Activated naive CD4-positive, alpha-beta T cell treated with anti-CD3 and anti-CD28 coated beads for 36 hours (primary cell): ENCODE results near the gene LIMS1. TPM values are rescaled to one million over a fixed set of nuclear protein-coding genes. Genes with fewer than 3 reads are reported as not detected.
"Not testable (repeated sequence)": the region's sequence is repeated elsewhere in the genome, so short reads cannot be mapped to it uniquely, and the experiment has no call there.

Experiments
- CTCF ChIA-PET: fragments of 350-600 bp; sonication (Branson Sonifier 250); formaldehyde crosslinking; loops from one replicate; lab custom pipeline; 2021; ENCODE audit warnings: antibody characterized with exemption; lab: Charles Lee
- DNase-seq: peaks from one replicate; pipeline ENCODE4 v3.0.0-alpha.2; 2020
- H3K27ac Mint-ChIP-seq: one replicate; pipeline ENCODE4 v1.8.0; 2021; ENCODE audit warnings: mild to moderate bottlenecking, mixed read lengths
- H3K27me3 Mint-ChIP-seq: one replicate; pipeline ENCODE4 v1.8.0; 2021; ENCODE audit warnings: low read depth, mixed read lengths
- H3K36me3 Mint-ChIP-seq: one replicate; pipeline ENCODE4 v1.8.0; 2021; ENCODE audit warnings: low read depth, mixed read lengths
- H3K4me1 Mint-ChIP-seq: one replicate; pipeline ENCODE4 v1.8.0; 2021; ENCODE audit warnings: low read depth, mixed read lengths
- H3K4me3 Mint-ChIP-seq: one replicate; pipeline ENCODE4 v1.8.0; 2021; ENCODE audit warnings: mild to moderate bottlenecking, moderate library complexity, mixed read lengths
- H3K9me3 Mint-ChIP-seq: one replicate; pipeline ENCODE4 v1.8.0; 2021; ENCODE audit warnings: mixed read lengths
- intact Hi-C: fragments of 100-400 bp; cut with micrococcal nuclease; formaldehyde crosslinking; loops from one replicate; pipeline ENCODE4 v1.15.1; 2023
- total RNA-seq, 2 experiments: library from RNA; stranded (reverse); gene quantifications; one replicate each; pipeline ENCODE4 v1.2.3, GENCODE V29; 2021

The LIMS1 gene
- total RNA-seq, 2 experiments from 2014 or later, result 43.8 to 47.1 TPM

- H3K4me1 Mint-ChIP-seq, H3K4me3 Mint-ChIP-seq, H3K9me3 Mint-ChIP-seq, H3K27ac Mint-ChIP-seq, CTCF ChIA-PET, H3K27me3 Mint-ChIP-seq, H3K36me3 Mint-ChIP-seq, DNase-seq, intact Hi-C loops: not testable (repeated sequence)
Measured at GRCh38 chr2:108678198-108678651, 144.0 kb downstream of the LIMS1 start.

GRCh38 chr2:108680805-108681204 is 146.5 kb downstream of the LIMS1 start:
- H3K9me3 Mint-ChIP-seq, H3K27me3 Mint-ChIP-seq: not testable (repeated sequence)

GRCh38 chr2:108688818-108689756 is 154.8 kb downstream of the LIMS1 start:
- H3K27me3 Mint-ChIP-seq, H3K36me3 Mint-ChIP-seq, H3K4me1 Mint-ChIP-seq, intact Hi-C loops, H3K9me3 Mint-ChIP-seq, H3K4me3 Mint-ChIP-seq, CTCF ChIA-PET, H3K27ac Mint-ChIP-seq, DNase-seq: not testable (repeated sequence)

More at GRCh38 chr2:108680805-108681204, 146.5 kb downstream of the LIMS1 start:
- H3K36me3 Mint-ChIP-seq, H3K4me3 Mint-ChIP-seq, intact Hi-C loops, DNase-seq, H3K4me1 Mint-ChIP-seq, H3K27ac Mint-ChIP-seq: not testable (repeated sequence)
- CTCF ChIA-PET, result interaction anchor here (0.6 kb wide), 1 partner anchor 44 kb away, joined by 6 read pairs; no protein-coding TSS in a partner anchor

GRCh38 chr2:108690001-108690400 is 155.7 kb downstream of the LIMS1 start:
- CTCF ChIA-PET, H3K4me1 Mint-ChIP-seq, H3K4me3 Mint-ChIP-seq, intact Hi-C loops, H3K36me3 Mint-ChIP-seq, H3K27ac Mint-ChIP-seq, H3K27me3 Mint-ChIP-seq, H3K9me3 Mint-ChIP-seq: not testable (repeated sequence)
- DNase-seq, result peak; percentile 15

- no peak for DNase-seq
- CTCF ChIA-PET, result no interaction called here
- no peaks in the 10 kb centered on the region for H3K4me1 Mint-ChIP-seq
- H3K9me3 Mint-ChIP-seq, result no peaks in the 10 kb centered on the region
- H3K4me3 Mint-ChIP-seq, result no peak overlapping the region
- intact Hi-C loops, result no loop called here
- no peaks in the 10 kb centered on the region for H3K27me3 Mint-ChIP-seq
- H3K27ac Mint-ChIP-seq, result no peak overlapping the region
- H3K36me3 Mint-ChIP-seq, result no peaks in the 10 kb centered on the region
Measured at GRCh38 chr2:108691447-108691846, 157.2 kb downstream of the LIMS1 start.

- intact Hi-C loops, result no loop called here
- no peaks in the 10 kb centered on the region for H3K9me3 Mint-ChIP-seq
- no peak overlapping the region for H3K27ac Mint-ChIP-seq
Measured at GRCh38 chr2:108701208-108701607, 166.9 kb downstream of the LIMS1 start.

GRCh38 chr2:108701806-108702205 is 167.5 kb downstream of the LIMS1 start:
- Mint-ChIP-seq H3K4me1 (no peaks in the 10 kb centered on the region), H3K36me3 (no peaks in the 10 kb centered on the region), H3K27ac (no peak overlapping the region), H3K4me3 (no peak overlapping the region), H3K9me3 (no peaks in the 10 kb centered on the region), H3K27me3 (no peaks in the 10 kb centered on the region)
- CTCF ChIA-PET, result no interaction called here
- intact Hi-C loops, result no loop called here
- no peak for DNase-seq

More at GRCh38 chr2:108701208-108701607, 166.9 kb downstream of the LIMS1 start:
- no peaks in the 10 kb centered on the region for H3K27me3 Mint-ChIP-seq
- H3K4me1 Mint-ChIP-seq, result no peaks in the 10 kb centered on the region
- DNase-seq, result no peak
- H3K36me3 Mint-ChIP-seq, result no peaks in the 10 kb centered on the region
- H3K4me3 Mint-ChIP-seq, result no peak overlapping the region
- CTCF ChIA-PET, result no interaction called here

- no peak overlapping the region for H3K4me3 Mint-ChIP-seq
- no peaks in the 10 kb centered on the region for H3K36me3 Mint-ChIP-seq
- H3K27ac Mint-ChIP-seq, result no peak overlapping the region
- intact Hi-C loops, result no loop called here
- no peak for DNase-seq
- H3K4me1 Mint-ChIP-seq, result no peaks in the 10 kb centered on the region
- H3K27me3 Mint-ChIP-seq, result no peaks in the 10 kb centered on the region
- peaks cover 5% of the 10 kb centered on the region for H3K9me3 Mint-ChIP-seq
- CTCF ChIA-PET, result no interaction called here
Measured at GRCh38 chr2:108704871-108705270, 170.6 kb downstream of the LIMS1 start.

GRCh38 chr2:108707300-108707699 is 173.0 kb downstream of the LIMS1 start:
- Mint-ChIP-seq H3K9me3 (peaks cover 5% of the 10 kb centered on the region), H3K27ac (no peak overlapping the region), H3K4me3 (no peak overlapping the region), H3K36me3 (no peaks in the 10 kb centered on the region), H3K27me3 (no peaks in the 10 kb centered on the region), H3K4me1 (no peaks in the 10 kb centered on the region)
- CTCF ChIA-PET, result interaction anchor here (0.6 kb wide), 1 partner anchor 113 kb away, joined by 3 read pairs; no protein-coding TSS in a partner anchor
- DNase-seq, result no peak
- intact Hi-C loops, result no loop called here

GRCh38 chr2:108716971-108717370 is 182.7 kb downstream of the LIMS1 start:
- H3K4me1 Mint-ChIP-seq, DNase-seq, H3K4me3 Mint-ChIP-seq, CTCF ChIA-PET, H3K27me3 Mint-ChIP-seq, H3K36me3 Mint-ChIP-seq, H3K27ac Mint-ChIP-seq, H3K9me3 Mint-ChIP-seq: not testable (repeated sequence)
- intact Hi-C loops, result loop anchor here (5.0 to 10.0 kb wide), 4 partner anchors 95 to 898 kb away; partner anchors contain the start of genes EDAR, GCC2, SEPTIN10 and SOWAHC

- peak; percentile 95 for DNase-seq
Measured at GRCh38 chr2:108719149-108720044, 185.1 kb downstream of the LIMS1 start, which contains the start of gene RANBP2. TSS of gene RANBP2 (plus strand) at chr2:108719482. CDS start at chr2:108719607, 125 bp downstream.

GRCh38 chr2:108726048-108726447 is 191.8 kb downstream of the LIMS1 start:
- H3K36me3 Mint-ChIP-seq, H3K4me3 Mint-ChIP-seq, H3K27me3 Mint-ChIP-seq, H3K27ac Mint-ChIP-seq, H3K9me3 Mint-ChIP-seq, DNase-seq, CTCF ChIA-PET, intact Hi-C loops: not testable (repeated sequence)
- peaks cover 48% of the 10 kb centered on the region for H3K4me1 Mint-ChIP-seq

More at GRCh38 chr2:108719149-108720044, 185.1 kb downstream of the LIMS1 start, which contains the start of gene RANBP2:
- peaks cover 2% of the 10 kb centered on the region for H3K36me3 Mint-ChIP-seq
- CTCF ChIA-PET, result interaction anchor here (0.7 kb wide), 1 partner anchor 100 kb away, joined by 4 read pairs; no protein-coding TSS in a partner anchor
- H3K4me3 Mint-ChIP-seq, result peak within 1 kb of the TSS; percentile 95
- intact Hi-C loops, result loop anchor here (1.0 to 10.0 kb wide), 7 partner anchors 67 to 895 kb away; partner anchors contain the start of genes CCDC138, EDAR, GCC2 and LIMS1
- no peaks in the 10 kb centered on the region for H3K27me3 Mint-ChIP-seq
- peak within 1 kb of the TSS; percentile 97 for H3K27ac Mint-ChIP-seq
- no peaks in the 10 kb centered on the region for H3K9me3 Mint-ChIP-seq
- H3K4me1 Mint-ChIP-seq, result peaks cover 25% of the 10 kb centered on the region
